DOHH2 (cell line): ENCODE results near the gene SMARCA5.

Source experiments
- H3F3A ChIP-seq: fragments of 200-600 bp; sonication (generic), shearing (Covaris generic); 2 replicates; pipeline ENCODE4 v1.6.0; 2016; ENCODE audit warnings: antibody characterized with exemption, mild to moderate bottlenecking; ENCODE audit not compliant: control insufficient read depth, insufficient read depth
- H3K27ac ChIP-seq: fragments of 200-600 bp; sonication (generic); 2 replicates; pipeline ENCODE4 v1.5.1; 2014; ENCODE audit warnings: low read depth, mild to moderate bottlenecking, low read length, moderate library complexity
- H3K27me3 ChIP-seq: fragments of 200-600 bp; sonication (generic); 2 replicates; pipeline ENCODE4 v1.6.1; 2014; ENCODE audit warnings: mild to moderate bottlenecking, low read length, mixed read lengths; ENCODE audit not compliant: control insufficient read depth
- H3K36me3 ChIP-seq: fragments of 200-600 bp; sonication (generic); 2 replicates; pipeline ENCODE4 v1.6.1; 2014; ENCODE audit warnings: mild to moderate bottlenecking, low read length, moderate library complexity, mixed read lengths; ENCODE audit not compliant: control insufficient read depth
- H3K4me1 ChIP-seq: fragments of 200-600 bp; sonication (generic); 2 replicates; pipeline ENCODE4 v1.6.1; 2014; ENCODE audit warnings: mild to moderate bottlenecking, low read length, mixed read lengths; ENCODE audit not compliant: control insufficient read depth
- H3K4me2 ChIP-seq: fragments of 200-600 bp; sonication (generic); 2 replicates; pipeline ENCODE4 v1.6.0; 2014; ENCODE audit warnings: mild to moderate bottlenecking, low read length, moderate library complexity
- H3K4me3 ChIP-seq: fragments of 200-600 bp; sonication (generic); 2 replicates; pipeline ENCODE4 v1.5.1; 2014; ENCODE audit warnings: mild to moderate bottlenecking, low read length, mixed read lengths
- H3K79me2 ChIP-seq: fragments of 200-600 bp; sonication (generic); 2 replicates; pipeline ENCODE4 v1.6.1; 2014; ENCODE audit warnings: mild to moderate bottlenecking, low read length, mixed read lengths; ENCODE audit not compliant: control insufficient read depth
- H3K9me2 ChIP-seq: fragments of 200-600 bp; sonication (generic); replicated peaks from 2 replicates; pipeline ENCODE4 v1.6.1; 2014; ENCODE audit warnings: mild to moderate bottlenecking, low read length, mixed read lengths; ENCODE audit not compliant: control insufficient read depth
- H3K9me3 ChIP-seq: fragments of 200-600 bp; sonication (generic); 2 replicates; pipeline ENCODE4 v1.6.1; 2014; ENCODE audit warnings: antibody characterized with exemption, low read length, mixed read lengths; ENCODE audit not compliant: control insufficient read depth, insufficient read depth
- H4K20me1 ChIP-seq: fragments of 200-600 bp; sonication (generic); 2 replicates; pipeline ENCODE4 v1.6.0; 2014; ENCODE audit warnings: low read depth, mild to moderate bottlenecking, antibody characterized with exemption, low read length, moderate library complexity; ENCODE audit not compliant: control insufficient read depth, insufficient read depth
- EZH2phosphoT487 ChIP-seq: fragments of 200-600 bp; sonication (generic); IDR thresholded peaks from 2 replicates; pipeline ENCODE4 v1.6.1; 2017; ENCODE audit warnings: borderline replicate concordance, mild to moderate bottlenecking, antibody characterized with exemption, low read length, moderate library complexity, mixed read lengths
- TF ChIP-seq, protein P1 (sequence below): fragments of 200-600 bp; sonication (generic); IDR thresholded peaks from one replicate; pipeline ENCODE4 v1.5.1; 2014; ENCODE audit warnings: antibody characterized with exemption, mild to moderate bottlenecking, low read depth, low read length; ENCODE audit not compliant: poor library complexity, severe bottlenecking

Gene SMARCA5

DNA sequence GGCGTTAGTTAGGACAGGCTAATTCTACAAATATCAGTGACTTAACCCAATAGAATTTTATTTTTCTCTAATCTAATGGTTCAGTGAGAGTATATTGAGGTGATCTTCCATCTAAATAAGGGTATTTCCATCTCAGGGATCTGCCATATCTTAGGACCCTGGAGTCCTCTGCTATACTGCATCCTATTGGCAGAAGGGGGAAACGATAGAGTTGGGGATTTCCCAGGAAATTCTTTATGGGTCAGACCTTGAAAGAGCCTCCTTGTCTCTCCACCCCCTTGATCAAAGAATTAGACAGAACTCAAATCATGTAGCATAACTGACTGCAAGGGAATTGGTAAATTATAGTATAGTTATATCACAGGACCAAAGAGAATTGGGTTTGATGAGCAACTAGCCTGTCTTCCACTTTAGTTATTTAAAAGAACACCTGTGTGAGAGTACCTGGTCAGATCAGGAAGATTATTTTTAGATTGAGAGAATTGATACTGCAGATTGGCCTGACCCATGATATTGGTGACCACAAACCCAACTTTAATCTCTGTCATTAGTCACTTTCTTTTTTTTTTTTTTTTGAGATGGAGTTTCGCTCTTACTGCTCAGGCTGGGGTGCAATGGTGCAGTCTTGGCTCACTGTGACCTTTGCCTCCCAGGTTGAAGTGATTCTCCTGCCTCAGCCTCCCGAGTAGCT lies 25.6 kb downstream of the SMARCA5 start:
- Histone ChIP-seq H4K20me1 (no peaks in the 10 kb centered on the region), H3K4me1 (no peaks in the 10 kb centered on the region), H3K27ac (no peak overlapping the region), H3K27me3 (no peaks in the 10 kb centered on the region), H3K36me3 (peaks cover 99% of the 10 kb centered on the region), H3F3A (no peaks in the 10 kb centered on the region), H3K9me2 (no peaks in the 10 kb centered on the region), H3K9me3 (no peaks in the 10 kb centered on the region), H3K4me2 (no peak overlapping the region), H3K4me3 (no peak overlapping the region), H3K79me2 (no peaks in the 10 kb centered on the region)
- TF ChIP-seq, protein P1, sequence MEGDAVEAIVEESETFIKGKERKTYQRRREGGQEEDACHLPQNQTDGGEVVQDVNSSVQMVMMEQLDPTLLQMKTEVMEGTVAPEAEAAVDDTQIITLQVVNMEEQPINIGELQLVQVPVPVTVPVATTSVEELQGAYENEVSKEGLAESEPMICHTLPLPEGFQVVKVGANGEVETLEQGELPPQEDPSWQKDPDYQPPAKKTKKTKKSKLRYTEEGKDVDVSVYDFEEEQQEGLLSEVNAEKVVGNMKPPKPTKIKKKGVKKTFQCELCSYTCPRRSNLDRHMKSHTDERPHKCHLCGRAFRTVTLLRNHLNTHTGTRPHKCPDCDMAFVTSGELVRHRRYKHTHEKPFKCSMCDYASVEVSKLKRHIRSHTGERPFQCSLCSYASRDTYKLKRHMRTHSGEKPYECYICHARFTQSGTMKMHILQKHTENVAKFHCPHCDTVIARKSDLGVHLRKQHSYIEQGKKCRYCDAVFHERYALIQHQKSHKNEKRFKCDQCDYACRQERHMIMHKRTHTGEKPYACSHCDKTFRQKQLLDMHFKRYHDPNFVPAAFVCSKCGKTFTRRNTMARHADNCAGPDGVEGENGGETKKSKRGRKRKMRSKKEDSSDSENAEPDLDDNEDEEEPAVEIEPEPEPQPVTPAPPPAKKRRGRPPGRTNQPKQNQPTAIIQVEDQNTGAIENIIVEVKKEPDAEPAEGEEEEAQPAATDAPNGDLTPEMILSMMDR, result no peak
- TF ChIP-seq EZH2phosphoT487, result no peak

DNA sequence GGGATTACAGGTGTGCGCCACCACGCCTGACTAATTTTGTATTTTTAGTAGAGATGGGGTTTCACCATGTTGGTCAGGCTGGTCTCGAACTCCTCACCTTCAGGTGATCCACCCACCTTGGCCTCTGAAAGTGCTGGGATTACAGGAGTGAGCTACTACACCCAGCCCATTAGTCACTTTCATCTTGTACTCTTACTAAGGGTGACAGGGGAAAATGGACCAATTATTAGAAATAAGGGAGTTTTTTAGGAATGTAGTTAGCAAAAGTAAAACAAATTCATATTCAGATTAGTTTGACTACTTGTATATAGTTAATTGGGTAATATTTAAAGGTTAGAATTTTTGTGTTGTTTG lies 26.1 kb downstream of the SMARCA5 start:
- H3K36me3 ChIP-seq, result peaks cover 99% of the 10 kb centered on the region
- H3K9me2 ChIP-seq, result no peaks in the 10 kb centered on the region
- no peak overlapping the region for H3K27ac ChIP-seq
- H3K4me2 ChIP-seq, result no peak overlapping the region
- no peaks in the 10 kb centered on the region for H3F3A ChIP-seq
- no peaks in the 10 kb centered on the region for H3K4me1 ChIP-seq
- H4K20me1 ChIP-seq, result no peaks in the 10 kb centered on the region
- no peaks in the 10 kb centered on the region for H3K27me3 ChIP-seq
- H3K9me3 ChIP-seq, result no peaks in the 10 kb centered on the region
- TF ChIP-seq EZH2phosphoT487, result no peak
- TF ChIP-seq, protein P1, result no peak
- no peak overlapping the region for H3K4me3 ChIP-seq
- no peaks in the 10 kb centered on the region for H3K79me2 ChIP-seq

DNA sequence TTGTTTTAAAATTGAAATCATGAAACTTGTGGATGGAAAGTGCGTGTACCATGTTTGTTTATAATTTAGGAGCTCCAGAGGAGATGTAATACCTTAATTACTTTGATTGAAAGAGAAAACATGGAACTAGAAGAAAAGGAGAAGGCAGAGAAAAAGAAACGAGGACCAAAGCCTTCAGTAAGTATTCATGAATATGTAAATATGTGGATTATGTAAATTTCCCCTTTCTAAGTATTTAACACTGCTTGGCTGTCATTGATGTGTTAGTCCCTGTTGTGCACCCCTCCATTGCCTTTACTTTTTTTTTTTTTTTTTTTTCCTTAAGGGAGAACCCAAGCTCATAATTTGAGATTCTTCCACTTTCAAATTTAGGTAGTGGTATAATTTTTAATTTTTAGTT lies 36.4 kb downstream of the SMARCA5 start:
- Histone ChIP-seq H3K27ac (no peak overlapping the region), H3K9me3 (no peaks in the 10 kb centered on the region)

More for the DNA sequence above, 36.4 kb downstream of the SMARCA5 start:
- H3F3A ChIP-seq, result no peaks in the 10 kb centered on the region; the same call in 1 of the 2 replicates
- TF ChIP-seq, protein P1, result no peak
- no peak for TF ChIP-seq EZH2phosphoT487
- peaks cover 95% of the 10 kb centered on the region for H3K36me3 ChIP-seq
- H4K20me1 ChIP-seq, result no peaks in the 10 kb centered on the region
- no peaks in the 10 kb centered on the region for H3K27me3 ChIP-seq
- no peaks in the 10 kb centered on the region for H3K9me2 ChIP-seq
- no peak overlapping the region for H3K4me3 ChIP-seq
- no peaks in the 10 kb centered on the region for H3K4me1 ChIP-seq
- H3K4me2 ChIP-seq, result no peak overlapping the region
- peaks cover 6% of the 10 kb centered on the region; the same call in 1 of the 2 replicates for H3K79me2 ChIP-seq
